Fibroblast of lung (primary cell): ENCODE data around the gene PDLIM7.

ENCODE experiments used
- EZH2 ChIP-seq: IDR thresholded peaks from 2 replicates; pipeline ENCODE4 v1.5.1; 2012; ENCODE audit warnings: low read length, control low read depth, mild to moderate bottlenecking; ENCODE audit errors: missing control alignments
- TF ChIP-seq, protein P1 (sequence below), 2 donors: IDR thresholded peaks in 1 of 2; conservative IDR thresholded peaks in 1 of 2; 1 replicate in 1 of 2; 2 replicates in 1 of 2; pipeline ENCODE4 v1.5.1; 2011 to 2012; ENCODE audit warnings: low read length in 2 of 2, control low read depth in 1 of 2, inconsistent platforms in 1 of 2, low read depth in 1 of 2, mild to moderate bottlenecking in 1 of 2

DNA sequence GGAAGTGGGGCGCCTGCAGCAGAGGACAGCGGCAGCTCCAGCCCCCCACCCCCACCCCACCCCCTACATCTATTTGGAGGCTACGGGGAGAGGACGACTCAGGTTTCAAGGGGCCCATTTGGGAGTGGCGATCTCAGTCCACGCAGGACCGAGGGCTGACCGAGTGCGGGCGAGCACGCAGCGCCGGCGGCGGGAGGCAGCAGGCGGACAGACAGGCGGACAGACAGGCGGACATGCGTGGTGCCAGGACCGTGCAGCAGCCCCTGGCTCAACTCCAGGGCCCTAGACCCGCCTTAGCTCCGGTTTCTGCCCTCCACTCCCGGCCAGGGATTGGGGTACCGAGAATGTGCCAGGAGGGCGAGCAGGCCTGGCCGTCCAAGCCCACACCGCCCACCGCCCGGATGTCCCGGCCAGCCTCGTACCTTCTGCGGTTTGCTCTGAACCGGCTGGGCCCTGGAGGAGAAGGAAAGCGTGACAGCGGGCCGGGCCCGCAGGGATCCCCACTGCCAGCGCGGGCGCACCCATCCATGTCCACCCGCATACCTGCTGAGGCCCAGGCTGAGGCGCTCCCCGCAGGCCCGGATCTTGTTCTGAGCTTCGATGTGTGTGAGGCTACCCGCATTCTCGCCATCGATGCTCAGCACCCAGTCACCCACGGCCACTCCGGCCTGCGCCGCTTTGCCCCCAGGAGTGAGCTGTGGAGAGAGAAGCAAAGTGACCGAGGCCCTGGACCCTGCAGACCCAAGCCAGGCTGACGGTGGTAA, 5.2 kb downstream of the PDLIM7 start:
- TF ChIP-seq, protein P1, sequence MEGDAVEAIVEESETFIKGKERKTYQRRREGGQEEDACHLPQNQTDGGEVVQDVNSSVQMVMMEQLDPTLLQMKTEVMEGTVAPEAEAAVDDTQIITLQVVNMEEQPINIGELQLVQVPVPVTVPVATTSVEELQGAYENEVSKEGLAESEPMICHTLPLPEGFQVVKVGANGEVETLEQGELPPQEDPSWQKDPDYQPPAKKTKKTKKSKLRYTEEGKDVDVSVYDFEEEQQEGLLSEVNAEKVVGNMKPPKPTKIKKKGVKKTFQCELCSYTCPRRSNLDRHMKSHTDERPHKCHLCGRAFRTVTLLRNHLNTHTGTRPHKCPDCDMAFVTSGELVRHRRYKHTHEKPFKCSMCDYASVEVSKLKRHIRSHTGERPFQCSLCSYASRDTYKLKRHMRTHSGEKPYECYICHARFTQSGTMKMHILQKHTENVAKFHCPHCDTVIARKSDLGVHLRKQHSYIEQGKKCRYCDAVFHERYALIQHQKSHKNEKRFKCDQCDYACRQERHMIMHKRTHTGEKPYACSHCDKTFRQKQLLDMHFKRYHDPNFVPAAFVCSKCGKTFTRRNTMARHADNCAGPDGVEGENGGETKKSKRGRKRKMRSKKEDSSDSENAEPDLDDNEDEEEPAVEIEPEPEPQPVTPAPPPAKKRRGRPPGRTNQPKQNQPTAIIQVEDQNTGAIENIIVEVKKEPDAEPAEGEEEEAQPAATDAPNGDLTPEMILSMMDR (conservative IDR thresholded peaks at IDR 0.05 in 1 of 2, IDR thresholded peaks at IDR 0.05 in 1 of 2; ENCODE audit: low read depth in 1 of 2, low read length in 2 of 2), result no peak
- no peak for TF ChIP-seq EZH2
